WTC11 (cell line): Measurements from ENCODE around the gene MFSD12. TPM values are rescaled to one million over a fixed set of nuclear protein-coding genes. Genes with fewer than 3 reads are reported as not detected.

Source experiments
- ATAC-seq: fragments of 200-7000 bp; cut with Tn5 transposase; 2 replicates; pipeline ENCODE4 v1.10.0; 2021; ENCODE audit warnings: mild to moderate bottlenecking, moderate library complexity
- CTCF ChIA-PET: fragments of 300-600 bp; sonication (Branson Sonifier 250); formaldehyde crosslinking; loops from one replicate; lab custom pipeline; 2021; ENCODE audit warnings: antibody characterized with exemption; lab: Charles Lee
- POLR2A ChIA-PET: fragments of 350-600 bp; sonication (Branson Sonifier 250); formaldehyde crosslinking; loops from one replicate; lab custom pipeline; 2021; ENCODE audit warnings: antibody characterized with exemption; lab: Charles Lee
- DNase-seq: peaks from one replicate; pipeline ENCODE4 v3.0.0; 2021; ENCODE audit warnings: low spot score
- H3K27ac Mint-ChIP-seq: 2 replicates; pipeline ENCODE4 v1.8.0; 2021; ENCODE audit warnings: mixed read lengths
- H3K27me3 Mint-ChIP-seq: 2 replicates; pipeline ENCODE4 v1.8.0; 2021; ENCODE audit warnings: low read depth, mild to moderate bottlenecking, moderate library complexity, mixed read lengths
- H3K36me3 Mint-ChIP-seq: 2 replicates; pipeline ENCODE4 v1.8.0; 2021; ENCODE audit warnings: mixed read lengths
- H3K4me1 Mint-ChIP-seq: 2 replicates; pipeline ENCODE4 v1.8.0; 2022; ENCODE audit warnings: mixed read lengths
- H3K4me3 Mint-ChIP-seq: 2 replicates; pipeline ENCODE4 v1.8.0; 2021; ENCODE audit warnings: mild to moderate bottlenecking, moderate library complexity, mixed read lengths
- H3K9me3 Mint-ChIP-seq: 2 replicates; pipeline ENCODE4 v1.8.0; 2021; ENCODE audit warnings: mixed read lengths
- CBFB ChIP-seq: sonication (generic); formaldehyde crosslinking; IDR thresholded peaks from 2 replicates; pipeline ENCODE4 v1.8.1; 2022; ENCODE audit warnings: mild to moderate bottlenecking, low read depth, missing genetic modification reagents
- CREM ChIP-seq: sonication (generic); formaldehyde crosslinking; IDR thresholded peaks from 2 replicates; pipeline ENCODE4 v1.8.1; 2022; ENCODE audit warnings: mild to moderate bottlenecking, missing genetic modification reagents, moderate library complexity
- EMX1 ChIP-seq: fragments of 250-450 bp; sonication (Bioruptor Pico); IDR thresholded peaks from 2 replicates; pipeline ENCODE4 v1.8.0; 2021; ENCODE audit warnings: mild to moderate bottlenecking
- FOXK1 ChIP-seq: sonication (generic); formaldehyde crosslinking; IDR thresholded peaks from 2 replicates; pipeline ENCODE4 v1.8.0; 2022; ENCODE audit warnings: mild to moderate bottlenecking, moderate library complexity, missing genetic modification reagents
- GTF2I ChIP-seq: fragments of 250-450 bp; sonication (Bioruptor Pico); conservative IDR thresholded peaks from 2 replicates; pipeline ENCODE4 v1.4.0; 2021; ENCODE audit warnings: mild to moderate bottlenecking
- IRF2 ChIP-seq: sonication (generic); formaldehyde crosslinking; IDR thresholded peaks from 2 replicates; pipeline ENCODE4 v1.8.0; 2022; ENCODE audit warnings: low read depth, missing genetic modification reagents, borderline replicate concordance
- MXD4 ChIP-seq: fragments of 250-450 bp; sonication (Bioruptor Pico); IDR thresholded peaks from 2 replicates; pipeline ENCODE4 v1.8.0; 2021; ENCODE audit warnings: mild to moderate bottlenecking, moderate library complexity, borderline replicate concordance
- NFE2L1 ChIP-seq: sonication (generic); formaldehyde crosslinking; IDR thresholded peaks from 2 replicates; pipeline ENCODE4 v1.8.1; 2023; ENCODE audit warnings: missing genetic modification reagents
- NR1H2 ChIP-seq: sonication (generic); formaldehyde crosslinking; IDR thresholded peaks from 2 replicates; pipeline ENCODE4 v1.9.0; 2021; ENCODE audit warnings: mild to moderate bottlenecking, moderate library complexity, missing genetic modification reagents
- SP1 ChIP-seq: sonication (generic); formaldehyde crosslinking; conservative IDR thresholded peaks from 2 replicates; pipeline ENCODE4 v1.8.1; 2022; ENCODE audit warnings: missing genetic modification reagents
- TEAD1 ChIP-seq: sonication (generic); formaldehyde crosslinking; IDR thresholded peaks from 2 replicates; pipeline ENCODE4 v1.8.0; 2022; ENCODE audit warnings: mild to moderate bottlenecking, missing genetic modification reagents
- TP53 ChIP-seq: sonication (generic); formaldehyde crosslinking; IDR thresholded peaks from 2 replicates; pipeline ENCODE4 v1.8.1; 2023; ENCODE audit warnings: mild to moderate bottlenecking, missing genetic modification reagents
- ZNF138 ChIP-seq: sonication (generic); formaldehyde crosslinking; conservative IDR thresholded peaks from 2 replicates; pipeline ENCODE4 v1.8.1; 2022; ENCODE audit warnings: mild to moderate bottlenecking, moderate library complexity, missing genetic modification reagents
- ZNF423 ChIP-seq: fragments of 250-450 bp; sonication (Bioruptor Pico); IDR thresholded peaks from 2 replicates; pipeline ENCODE4 v2.1.2; 2022; ENCODE audit warnings: mild to moderate bottlenecking, moderate library complexity
- total RNA-seq: library from RNA; stranded (reverse); gene quantifications from 3 replicates; pipeline ENCODE4 v1.2.3, GENCODE V29; 2021
- TF ChIP-seq, protein P1 (sequence below): sonication (generic); formaldehyde crosslinking; IDR thresholded peaks from 2 replicates; pipeline ENCODE4 v1.8.1; 2022; ENCODE audit warnings: mild to moderate bottlenecking, moderate library complexity, missing genetic modification reagents
- TF ChIP-seq, protein P2 (sequence below): fragments of 250-450 bp; sonication (Bioruptor Pico); IDR thresholded peaks from 2 replicates; pipeline ENCODE4 v1.9.0; 2021; ENCODE audit warnings: mild to moderate bottlenecking
- TF ChIP-seq, protein P3 (sequence below): sonication (generic); formaldehyde crosslinking; IDR thresholded peaks from 2 replicates; pipeline ENCODE4 v1.8.0; 2023; ENCODE audit warnings: missing genetic modification reagents
- TF ChIP-seq, protein P4 (sequence below): sonication (generic); formaldehyde crosslinking; IDR thresholded peaks from 2 replicates; pipeline ENCODE4 v1.8.1; 2023; ENCODE audit warnings: mild to moderate bottlenecking, missing genetic modification reagents, moderate library complexity
- TF ChIP-seq, protein P5 (sequence below): sonication (generic); formaldehyde crosslinking; IDR thresholded peaks from 2 replicates; pipeline ENCODE4 v1.8.1; 2022; ENCODE audit warnings: missing genetic modification reagents, borderline replicate concordance
- TF ChIP-seq, protein P6 (sequence below): fragments of 250-450 bp; sonication (Bioruptor Pico); IDR thresholded peaks from 2 replicates; pipeline ENCODE4 v1.9.0; 2021; ENCODE audit warnings: moderate library complexity, mild to moderate bottlenecking, inconsistent platforms, borderline replicate concordance

The MFSD12 gene
- total RNA-seq, 1 experiment from 2014 or later: 59.9 TPM

DNA sequence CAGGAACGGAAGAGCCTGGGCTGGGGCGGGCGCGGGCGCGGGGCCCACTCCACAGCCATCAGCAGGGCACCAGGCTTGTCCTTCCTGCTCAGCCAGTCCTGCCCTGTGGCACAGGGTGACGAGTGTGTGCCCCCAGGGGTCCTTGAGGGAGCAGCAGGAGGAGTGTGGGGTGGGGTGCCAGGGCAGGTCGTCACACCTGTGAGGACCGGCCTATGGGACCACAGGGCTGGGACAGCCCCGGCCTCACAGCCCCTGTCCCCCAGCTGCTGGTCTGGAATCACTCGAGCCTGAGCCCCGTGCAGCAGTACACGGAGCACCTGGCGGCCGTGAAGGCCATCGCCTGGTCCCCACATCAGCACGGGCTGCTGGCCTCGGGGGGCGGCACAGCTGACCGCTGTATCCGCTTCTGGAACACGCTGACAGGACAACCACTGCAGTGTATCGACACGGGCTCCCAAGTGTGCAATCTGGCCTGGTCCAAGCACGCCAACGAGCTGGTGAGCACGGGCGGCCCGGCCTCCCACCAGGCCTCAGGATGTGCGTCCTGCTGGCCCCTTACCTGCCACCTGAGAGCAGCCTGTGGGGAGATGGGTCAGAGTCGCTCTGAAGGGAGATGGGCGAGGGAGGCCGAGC lies 25.1 kb downstream of the MFSD12 start:
- no peaks in the 10 kb centered on the region for H3K4me1 Mint-ChIP-seq
- H3K27ac Mint-ChIP-seq: no peak overlapping the region
- H3K27me3 Mint-ChIP-seq: no peaks in the 10 kb centered on the region
- ATAC-seq: no peak
- TF ChIP-seq CBFB (CRISPR knock-in tag) (no peak), TP53 (CRISPR knock-in tag) (no peak), CREM (CRISPR knock-in tag) (no peak), IRF2 (CRISPR knock-in tag) (no peak), NFE2L1 (no peak), NR1H2 (CRISPR knock-in tag) (no peak), TEAD1 (no peak), GTF2I (CRISPR knock-in tag) (no peak), EMX1 (CRISPR knock-in tag) (no peak), ZNF138 (CRISPR knock-in tag) (no peak), SP1 (CRISPR knock-in tag) (no peak), MXD4 (no peak), FOXK1 (no peak), ZNF423 (CRISPR knock-in tag) (no peak)
- TF ChIP-seq, protein P1, sequence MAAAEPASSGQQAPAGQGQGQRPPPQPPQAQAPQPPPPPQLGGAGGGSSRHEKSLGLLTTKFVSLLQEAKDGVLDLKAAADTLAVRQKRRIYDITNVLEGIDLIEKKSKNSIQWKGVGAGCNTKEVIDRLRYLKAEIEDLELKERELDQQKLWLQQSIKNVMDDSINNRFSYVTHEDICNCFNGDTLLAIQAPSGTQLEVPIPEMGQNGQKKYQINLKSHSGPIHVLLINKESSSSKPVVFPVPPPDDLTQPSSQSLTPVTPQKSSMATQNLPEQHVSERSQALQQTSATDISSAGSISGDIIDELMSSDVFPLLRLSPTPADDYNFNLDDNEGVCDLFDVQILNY (CRISPR knock-in tag): no peak
- TF ChIP-seq, protein P2, sequence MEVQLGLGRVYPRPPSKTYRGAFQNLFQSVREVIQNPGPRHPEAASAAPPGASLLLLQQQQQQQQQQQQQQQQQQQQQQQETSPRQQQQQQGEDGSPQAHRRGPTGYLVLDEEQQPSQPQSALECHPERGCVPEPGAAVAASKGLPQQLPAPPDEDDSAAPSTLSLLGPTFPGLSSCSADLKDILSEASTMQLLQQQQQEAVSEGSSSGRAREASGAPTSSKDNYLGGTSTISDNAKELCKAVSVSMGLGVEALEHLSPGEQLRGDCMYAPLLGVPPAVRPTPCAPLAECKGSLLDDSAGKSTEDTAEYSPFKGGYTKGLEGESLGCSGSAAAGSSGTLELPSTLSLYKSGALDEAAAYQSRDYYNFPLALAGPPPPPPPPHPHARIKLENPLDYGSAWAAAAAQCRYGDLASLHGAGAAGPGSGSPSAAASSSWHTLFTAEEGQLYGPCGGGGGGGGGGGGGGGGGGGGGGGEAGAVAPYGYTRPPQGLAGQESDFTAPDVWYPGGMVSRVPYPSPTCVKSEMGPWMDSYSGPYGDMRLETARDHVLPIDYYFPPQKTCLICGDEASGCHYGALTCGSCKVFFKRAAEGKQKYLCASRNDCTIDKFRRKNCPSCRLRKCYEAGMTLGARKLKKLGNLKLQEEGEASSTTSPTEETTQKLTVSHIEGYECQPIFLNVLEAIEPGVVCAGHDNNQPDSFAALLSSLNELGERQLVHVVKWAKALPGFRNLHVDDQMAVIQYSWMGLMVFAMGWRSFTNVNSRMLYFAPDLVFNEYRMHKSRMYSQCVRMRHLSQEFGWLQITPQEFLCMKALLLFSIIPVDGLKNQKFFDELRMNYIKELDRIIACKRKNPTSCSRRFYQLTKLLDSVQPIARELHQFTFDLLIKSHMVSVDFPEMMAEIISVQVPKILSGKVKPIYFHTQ (CRISPR knock-in tag): no peak
- TF ChIP-seq, protein P3, sequence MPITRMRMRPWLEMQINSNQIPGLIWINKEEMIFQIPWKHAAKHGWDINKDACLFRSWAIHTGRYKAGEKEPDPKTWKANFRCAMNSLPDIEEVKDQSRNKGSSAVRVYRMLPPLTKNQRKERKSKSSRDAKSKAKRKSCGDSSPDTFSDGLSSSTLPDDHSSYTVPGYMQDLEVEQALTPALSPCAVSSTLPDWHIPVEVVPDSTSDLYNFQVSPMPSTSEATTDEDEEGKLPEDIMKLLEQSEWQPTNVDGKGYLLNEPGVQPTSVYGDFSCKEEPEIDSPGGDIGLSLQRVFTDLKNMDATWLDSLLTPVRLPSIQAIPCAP: no peak
- TF ChIP-seq, protein P4, sequence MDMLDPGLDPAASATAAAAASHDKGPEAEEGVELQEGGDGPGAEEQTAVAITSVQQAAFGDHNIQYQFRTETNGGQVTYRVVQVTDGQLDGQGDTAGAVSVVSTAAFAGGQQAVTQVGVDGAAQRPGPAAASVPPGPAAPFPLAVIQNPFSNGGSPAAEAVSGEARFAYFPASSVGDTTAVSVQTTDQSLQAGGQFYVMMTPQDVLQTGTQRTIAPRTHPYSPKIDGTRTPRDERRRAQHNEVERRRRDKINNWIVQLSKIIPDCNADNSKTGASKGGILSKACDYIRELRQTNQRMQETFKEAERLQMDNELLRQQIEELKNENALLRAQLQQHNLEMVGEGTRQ (CRISPR knock-in tag): no peak
- TF ChIP-seq, protein P5, sequence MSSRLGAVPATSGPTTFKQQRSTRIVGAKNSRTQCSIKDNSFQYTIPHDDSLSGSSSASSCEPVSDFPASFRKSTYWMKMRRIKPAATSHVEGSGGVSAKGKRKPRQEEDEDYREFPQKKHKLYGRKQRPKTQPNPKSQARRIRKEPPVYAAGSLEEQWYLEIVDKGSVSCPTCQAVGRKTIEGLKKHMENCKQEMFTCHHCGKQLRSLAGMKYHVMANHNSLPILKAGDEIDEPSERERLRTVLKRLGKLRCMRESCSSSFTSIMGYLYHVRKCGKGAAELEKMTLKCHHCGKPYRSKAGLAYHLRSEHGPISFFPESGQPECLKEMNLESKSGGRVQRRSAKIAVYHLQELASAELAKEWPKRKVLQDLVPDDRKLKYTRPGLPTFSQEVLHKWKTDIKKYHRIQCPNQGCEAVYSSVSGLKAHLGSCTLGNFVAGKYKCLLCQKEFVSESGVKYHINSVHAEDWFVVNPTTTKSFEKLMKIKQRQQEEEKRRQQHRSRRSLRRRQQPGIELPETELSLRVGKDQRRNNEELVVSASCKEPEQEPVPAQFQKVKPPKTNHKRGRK (CRISPR knock-in tag): no peak
- TF ChIP-seq, all 79 proteins: peak for 0
- no peak for DNase-seq
- POLR2A ChIA-PET: no interaction called here
- Mint-ChIP-seq H3K4me3 (no peak overlapping the region), H3K9me3 (no peaks in the 10 kb centered on the region), H3K36me3 (peaks cover 29% of the 10 kb centered on the region)
- CTCF ChIA-PET: interaction anchor here (1.0 to 1.5 kb wide), 4 partner anchors 13 to 192 kb away, joined by 3 to 8 read pairs (median 4); no protein-coding TSS in a partner anchor

DNA sequence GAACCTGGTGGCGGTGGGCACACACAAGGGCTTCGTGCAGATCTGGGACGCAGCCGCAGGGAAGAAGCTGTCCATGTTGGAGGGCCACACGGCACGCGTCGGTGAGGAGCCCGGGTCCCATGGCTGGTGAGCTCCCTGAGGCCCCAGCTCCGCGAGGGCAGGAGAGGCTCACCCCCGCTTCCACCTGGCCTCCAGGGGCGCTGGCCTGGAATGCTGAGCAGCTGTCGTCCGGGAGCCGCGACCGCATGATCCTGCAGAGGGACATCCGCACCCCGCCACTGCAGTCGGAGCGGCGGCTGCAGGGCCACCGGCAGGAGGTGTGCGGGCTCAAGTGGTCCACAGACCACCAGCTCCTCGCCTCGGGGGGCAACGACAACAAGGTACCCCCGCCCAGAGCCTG lies 25.7 kb downstream of the MFSD12 start:
- no peaks in the 10 kb centered on the region for H3K27me3 Mint-ChIP-seq
- CTCF ChIA-PET: interaction anchor here (1.0 to 1.5 kb wide), 5 partner anchors 13 to 193 kb away, joined by 3 to 8 read pairs (median 3); no protein-coding TSS in a partner anchor
- H3K36me3 Mint-ChIP-seq: peaks cover 33% of the 10 kb centered on the region
- no peak overlapping the region for H3K27ac Mint-ChIP-seq
- H3K9me3 Mint-ChIP-seq: no peaks in the 10 kb centered on the region
- no peak overlapping the region for H3K4me3 Mint-ChIP-seq
- POLR2A ChIA-PET: interaction anchor here (0.6 kb wide), 1 partner anchor 14 kb away, joined by 8 read pairs; no protein-coding TSS in a partner anchor
- H3K4me1 Mint-ChIP-seq: no peaks in the 10 kb centered on the region
- DNase-seq (no peak), ATAC-seq (peak; percentile 50; the same call in 1 of the 2 replicates)
- TF ChIP-seq, protein P6, sequence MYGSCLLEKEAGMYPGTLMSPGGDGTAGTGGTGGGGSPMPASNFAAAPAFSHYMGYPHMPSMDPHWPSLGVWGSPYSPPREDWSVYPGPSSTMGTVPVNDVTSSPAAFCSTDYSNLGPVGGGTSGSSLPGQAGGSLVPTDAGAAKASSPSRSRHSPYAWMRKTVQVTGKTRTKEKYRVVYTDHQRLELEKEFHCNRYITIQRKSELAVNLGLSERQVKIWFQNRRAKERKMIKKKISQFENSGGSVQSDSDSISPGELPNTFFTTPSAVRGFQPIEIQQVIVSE (CRISPR knock-in tag): no peak
